NCI-H345 (cell line): Measurements from ENCODE around the gene SLC8A1.
A peak's percentile ranks its signal among the peaks of the same experiment; 100 is the strongest.

ENCODE experiments used
- DNase-seq: peaks from one replicate; lab custom pipeline; 2025; lab: John Stamatoyannopoulos, UW

SLC8A1 gene

DNA sequence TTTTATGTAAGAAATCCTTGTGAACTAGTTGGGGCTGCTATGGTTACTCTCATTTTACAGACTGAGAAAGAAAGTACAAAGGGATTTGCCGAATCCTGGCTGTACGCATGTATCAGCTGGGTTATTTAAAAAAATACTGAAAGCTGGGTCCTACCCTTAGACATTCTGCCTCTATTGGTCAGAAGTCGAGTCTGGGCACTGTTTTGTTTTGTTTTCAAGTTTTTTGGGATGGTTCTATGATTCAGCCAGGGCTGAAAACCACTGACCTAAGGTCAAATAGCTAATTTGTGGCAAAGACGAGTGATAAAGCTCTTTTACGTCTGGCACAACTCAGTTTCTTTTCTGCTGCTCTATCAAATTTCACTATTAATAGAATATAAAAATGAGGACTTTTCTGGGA is 5.9 kb upstream of the SLC8A1 start:
- no peak for DNase-seq

DNA sequence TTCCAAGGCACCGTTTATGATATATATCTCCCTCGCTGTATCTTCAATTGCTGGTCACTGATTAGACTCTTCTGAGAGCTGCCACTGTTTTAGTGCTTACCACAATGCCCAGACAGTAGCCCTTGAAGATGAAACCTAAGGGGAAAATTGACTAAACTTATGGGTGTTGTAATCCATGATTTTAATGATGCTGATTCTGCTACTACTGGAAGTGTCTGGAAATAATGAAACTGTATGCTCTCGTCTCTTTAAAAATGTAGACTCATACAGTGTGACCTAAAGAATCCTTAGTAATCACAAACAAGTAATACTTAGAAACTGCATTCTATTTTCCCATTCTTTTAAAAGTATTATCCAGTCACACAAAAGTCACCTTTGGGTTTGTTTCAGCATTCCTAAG is 5.5 kb upstream of the SLC8A1 start:
- DNase-seq, result no peak

DNA sequence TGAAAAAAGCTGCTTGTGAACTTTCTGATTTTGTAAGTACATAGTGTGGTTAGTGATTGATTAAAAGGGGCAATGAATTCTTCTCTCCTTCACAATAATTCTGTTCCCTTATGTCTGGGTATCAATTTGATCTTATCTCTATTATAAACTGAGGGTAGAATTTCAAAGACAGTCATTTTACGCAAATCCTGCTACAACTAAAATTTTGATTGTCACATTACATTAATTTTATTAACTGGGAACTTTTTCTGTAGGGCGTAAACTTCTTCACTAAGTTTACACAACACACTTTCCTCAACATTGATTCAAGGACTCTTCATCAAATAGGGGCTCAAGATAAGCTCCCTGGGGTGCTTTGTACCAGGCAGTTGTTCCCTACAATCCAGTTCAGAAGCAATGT is 5.0 kb upstream of the SLC8A1 start:
- DNase-seq, result no peak

DNA sequence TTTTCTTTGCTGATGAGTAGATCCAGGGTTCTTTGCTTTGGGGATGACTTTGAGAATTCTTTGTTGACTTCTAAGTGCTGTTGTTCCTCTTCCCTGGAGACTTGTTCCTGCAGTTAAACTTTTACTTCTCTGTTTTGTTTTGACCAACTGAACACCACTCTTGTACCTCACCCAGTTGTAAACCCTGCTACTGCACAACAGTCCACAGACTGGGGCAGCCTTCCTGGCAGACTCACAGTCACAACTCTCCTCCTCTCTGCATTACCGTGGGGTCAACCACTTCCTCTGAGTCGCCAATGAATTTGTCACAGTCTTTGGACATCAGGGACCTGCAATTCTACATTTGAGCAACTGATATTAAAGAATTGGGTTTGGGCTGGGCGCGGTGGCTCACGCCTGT is 3.8 kb upstream of the SLC8A1 start:
- no peak for DNase-seq

DNA sequence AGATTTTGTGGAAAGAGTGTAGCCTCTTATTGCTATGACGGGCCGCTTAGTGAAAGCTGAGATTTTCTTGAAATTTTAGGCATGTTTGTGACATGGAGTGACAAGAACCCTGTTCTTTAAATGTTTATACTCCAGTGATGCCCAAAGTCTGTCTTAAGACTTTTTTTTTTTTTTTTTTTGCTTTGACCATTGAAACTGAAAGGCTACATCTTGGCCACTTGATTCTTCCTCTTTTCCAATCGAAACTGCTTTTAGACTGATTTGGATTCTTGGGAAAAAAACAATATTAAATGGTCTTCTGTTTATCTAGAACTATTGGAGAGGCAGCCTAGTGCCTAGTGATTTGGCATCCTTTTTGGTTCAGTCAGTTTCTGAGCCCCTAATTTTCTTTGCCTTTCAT is 2.4 kb upstream of the SLC8A1 start:
- no peak for DNase-seq

DNA sequence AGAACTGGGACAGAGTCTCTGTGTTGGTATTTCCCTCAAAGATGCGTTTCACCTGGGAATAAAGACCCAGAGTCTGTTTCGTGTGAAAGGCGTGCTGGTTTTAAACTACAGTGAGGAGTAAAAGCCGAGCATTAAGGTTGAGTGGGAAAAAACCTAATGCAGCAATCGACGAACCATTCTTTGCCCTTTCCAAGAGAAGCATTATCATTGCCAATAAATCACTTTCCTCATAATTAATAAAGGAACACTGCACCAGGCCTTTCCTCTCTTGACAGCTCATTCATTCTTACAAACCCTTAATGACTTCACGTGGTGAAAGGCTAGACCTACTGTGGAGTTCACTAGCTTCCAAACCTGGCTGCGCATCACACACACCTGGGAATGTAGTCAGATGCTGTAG is 896 bp upstream of the SLC8A1 start:
- no peak for DNase-seq

DNA sequence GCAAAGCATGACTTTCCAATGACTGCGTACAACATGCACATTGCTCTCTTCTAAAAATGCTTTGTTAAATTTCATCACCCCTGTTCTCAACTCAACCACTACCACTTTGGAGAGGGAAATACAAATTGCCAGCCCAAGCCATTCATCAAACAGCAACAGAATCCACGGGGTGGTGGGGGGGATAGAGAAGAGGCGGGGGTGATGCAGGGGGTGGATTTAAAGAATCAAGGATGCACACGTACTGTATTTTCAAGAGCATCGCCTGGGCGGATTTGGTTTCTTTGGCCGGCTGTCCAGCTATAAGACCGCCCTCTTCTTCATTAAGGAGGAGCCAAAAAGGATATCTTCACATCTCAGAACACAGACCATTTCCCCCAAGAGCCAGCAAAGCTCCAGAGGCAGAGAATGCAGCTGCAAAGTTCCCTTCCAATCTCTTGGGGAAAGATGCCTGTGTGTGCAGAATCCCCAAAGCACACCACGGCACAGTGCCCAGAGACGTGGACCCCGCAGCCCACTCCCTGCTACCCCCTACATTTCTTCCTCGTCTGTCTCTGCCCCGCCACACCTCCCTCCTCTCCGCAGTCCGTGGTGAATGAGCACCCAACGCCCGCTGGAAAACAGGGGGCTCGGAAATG is 977 bp downstream of the SLC8A1 start:
- peak; percentile 61 for DNase-seq

DNA sequence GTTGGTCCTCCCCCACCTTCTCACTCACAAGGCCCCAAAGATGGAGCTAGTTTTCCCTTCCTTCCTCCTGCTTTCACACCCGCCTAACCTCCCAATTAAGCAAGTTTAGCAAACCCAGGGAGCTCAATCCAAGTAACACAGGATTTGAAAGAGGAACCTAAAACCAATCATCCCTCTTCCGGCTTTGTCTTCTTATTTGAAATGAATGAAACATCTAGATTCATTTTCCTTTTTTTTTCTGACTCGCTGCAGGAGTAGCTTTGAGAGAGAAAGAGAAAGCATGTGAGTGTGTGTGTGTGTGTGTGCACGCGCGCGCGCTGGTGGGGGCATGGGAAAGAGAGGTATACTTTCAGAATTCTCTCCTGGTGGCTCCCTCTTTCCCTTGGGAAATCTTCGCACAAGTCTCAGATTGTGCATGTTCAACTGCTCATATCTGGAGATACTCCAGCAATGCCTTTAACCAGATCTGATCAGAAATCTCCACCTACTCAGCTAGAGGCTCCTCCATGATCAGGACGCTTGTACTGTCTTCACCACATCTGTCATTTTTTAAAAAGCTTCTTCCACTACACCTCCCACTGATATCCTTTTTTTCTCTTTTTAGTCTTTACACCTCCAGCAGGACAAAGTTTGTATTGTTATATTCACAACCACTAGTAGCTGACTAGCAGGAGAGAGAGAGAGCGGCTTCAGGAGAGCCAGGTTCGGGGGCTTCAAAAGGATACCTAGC is 1.7 kb downstream of the SLC8A1 start:
- peak; percentile 51 for DNase-seq

DNA sequence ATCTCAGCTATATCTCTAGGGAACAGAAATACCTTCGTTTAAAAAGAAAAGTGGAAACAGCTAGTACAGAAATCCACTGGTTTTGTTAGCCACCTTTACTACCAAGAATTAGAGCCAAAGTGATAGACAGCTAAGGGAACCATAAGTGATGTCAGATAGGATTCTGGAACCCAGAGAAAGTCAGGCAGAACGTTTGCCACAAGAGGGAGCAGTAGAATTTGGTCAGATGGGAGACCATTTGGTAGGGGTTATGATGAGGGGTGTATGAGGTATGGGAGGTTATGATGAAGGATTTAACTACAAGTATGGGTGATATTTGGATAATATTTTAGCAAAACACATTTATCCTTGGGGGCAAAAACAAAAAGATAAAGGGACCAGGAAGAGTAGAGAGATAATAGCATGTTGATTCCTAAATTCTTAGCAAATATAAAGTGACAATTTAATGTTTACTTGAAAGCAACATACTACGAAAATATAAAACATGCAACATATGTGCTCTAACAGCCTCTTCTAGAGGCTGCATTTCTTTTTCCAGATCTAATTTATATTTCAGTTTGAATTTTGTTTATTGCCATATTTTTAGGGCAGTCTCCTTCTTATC is 3.3 kb downstream of the SLC8A1 start:
- peak; percentile 64 for DNase-seq

DNA sequence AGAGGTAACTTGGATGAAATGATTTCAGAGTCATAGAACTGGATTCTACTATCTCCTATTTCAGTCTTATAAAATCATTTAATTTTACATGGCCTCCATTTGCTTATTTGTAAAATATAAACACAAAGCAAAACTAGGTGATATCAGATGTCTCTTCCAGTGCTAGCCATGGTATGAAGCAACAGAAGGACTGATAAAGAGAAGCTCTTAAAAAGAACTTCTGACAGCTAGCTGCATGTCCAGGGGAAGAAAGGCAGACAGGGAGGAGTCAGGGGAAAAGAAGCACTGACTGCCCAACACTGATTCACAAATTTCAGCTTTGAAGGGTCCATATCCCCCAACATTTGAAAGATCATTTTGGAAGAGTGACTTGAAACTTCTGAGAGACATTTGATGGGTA is 6.4 kb downstream of the SLC8A1 start:
- DNase-seq, result no peak

DNA sequence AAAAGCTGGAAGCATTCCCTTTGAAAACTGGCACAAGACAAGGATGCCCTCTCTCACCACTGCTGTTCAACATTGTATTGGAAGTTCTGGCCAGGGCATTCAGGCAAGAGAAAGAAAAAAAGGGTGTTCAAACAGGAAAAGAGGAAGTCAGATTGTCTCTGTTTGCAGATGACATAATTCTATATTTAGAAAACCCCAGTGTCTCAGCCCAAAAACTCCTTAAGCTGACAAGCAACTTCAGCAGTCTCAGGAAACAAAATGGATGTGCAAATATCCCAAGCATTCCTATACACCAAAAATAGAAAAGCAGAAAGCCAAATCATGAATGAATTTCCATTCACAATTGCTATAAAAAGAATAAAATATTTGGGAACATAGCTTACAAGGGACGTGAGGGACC is 11.1 kb downstream of the SLC8A1 start:
- DNase-seq, result no peak

DNA sequence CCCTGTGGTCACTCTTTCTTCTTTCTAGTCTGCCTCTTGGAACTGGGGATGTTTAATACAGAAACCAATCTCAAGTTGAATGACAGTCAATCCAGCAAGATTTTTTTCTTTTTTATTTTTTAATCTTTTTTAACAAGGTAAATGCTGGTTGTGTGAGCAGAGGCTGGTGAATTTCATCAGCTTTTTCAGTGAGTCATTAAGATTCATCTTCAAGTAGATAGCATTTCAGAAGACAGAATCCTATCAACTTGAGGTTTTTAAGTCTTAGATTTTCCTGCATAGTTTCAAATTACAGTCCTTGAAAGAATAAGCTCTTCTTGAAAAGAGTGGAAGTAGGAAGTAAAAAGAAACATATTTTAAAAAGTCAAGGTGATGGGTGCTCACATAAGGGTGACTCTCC is 12.4 kb downstream of the SLC8A1 start:
- DNase-seq, result no peak

DNA sequence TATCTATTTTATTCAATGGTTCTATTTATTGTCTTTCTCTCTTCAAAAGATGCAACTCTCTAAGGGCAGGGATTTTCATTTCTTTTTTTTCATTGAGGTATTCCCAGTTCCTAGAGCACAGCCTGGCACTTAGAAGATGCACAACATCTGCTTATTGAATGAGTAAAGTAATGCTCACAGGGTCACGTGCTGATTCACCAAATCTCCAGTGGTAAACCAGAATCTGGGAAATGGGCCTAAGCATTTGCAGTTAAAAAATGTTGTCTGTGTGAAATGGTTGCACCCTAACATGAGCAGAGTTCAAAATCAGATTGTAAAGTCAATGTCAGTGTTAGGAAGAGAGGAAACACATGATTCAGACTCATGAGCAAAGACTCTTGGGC is 15.8 kb downstream of the SLC8A1 start:
- no peak for DNase-seq

DNA sequence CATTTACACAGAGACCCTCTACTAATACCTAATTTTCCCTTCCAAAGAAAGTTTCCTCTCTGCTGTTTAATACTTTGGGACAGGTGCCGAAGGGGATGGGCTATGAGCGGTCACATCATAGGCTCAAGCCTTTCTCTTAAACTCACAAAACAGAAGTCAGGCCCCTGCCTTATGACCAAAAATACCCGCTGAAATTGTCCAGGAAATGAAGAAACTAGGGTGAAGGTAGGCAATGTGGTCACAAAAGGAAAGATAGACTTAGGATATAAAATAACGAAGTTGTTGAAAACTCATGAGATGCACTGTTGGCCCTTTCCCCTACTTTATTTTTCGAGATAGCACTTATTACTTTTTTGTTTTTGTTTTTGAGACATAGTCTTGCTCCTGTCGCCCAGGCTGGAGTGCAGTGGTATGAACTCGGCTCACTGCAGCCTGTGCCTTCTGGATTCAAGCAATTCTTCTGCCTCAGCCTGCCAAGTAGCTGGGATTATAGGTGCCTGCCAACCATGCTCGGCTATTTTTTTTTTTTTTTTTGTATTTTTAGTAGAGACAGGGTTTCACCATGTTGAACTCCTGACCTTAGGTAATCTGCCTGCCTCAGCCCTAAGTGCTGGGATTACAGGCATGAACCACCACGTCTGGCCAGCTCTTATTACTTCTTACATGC is 16.3 kb downstream of the SLC8A1 start:
- no peak for DNase-seq

DNA sequence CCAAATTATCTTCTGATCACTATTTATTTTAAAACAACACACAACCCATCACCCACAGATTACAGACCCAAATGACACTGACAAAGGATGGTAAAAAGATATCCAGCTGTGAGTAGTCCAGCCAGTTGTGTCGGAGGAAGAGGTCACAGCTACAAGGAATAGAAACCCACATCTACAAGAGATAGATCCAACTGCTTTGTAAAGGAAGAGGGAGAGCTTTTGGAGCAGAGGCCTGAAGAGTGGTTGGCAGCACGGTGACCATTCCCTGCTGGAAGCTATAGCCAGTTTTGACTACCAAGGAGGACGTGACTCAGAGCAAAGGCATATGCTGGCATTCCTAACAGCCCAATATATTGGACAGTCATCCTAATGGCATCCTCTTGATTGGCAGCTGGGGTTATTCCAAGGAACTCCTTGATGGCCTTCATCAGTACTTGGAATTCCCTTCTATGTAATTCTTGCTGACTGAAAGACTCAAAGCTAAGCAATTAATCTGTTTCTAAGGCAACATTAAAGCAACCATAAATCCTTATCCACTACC is 17.1 kb downstream of the SLC8A1 start:
- DNase-seq, result no peak

DNA sequence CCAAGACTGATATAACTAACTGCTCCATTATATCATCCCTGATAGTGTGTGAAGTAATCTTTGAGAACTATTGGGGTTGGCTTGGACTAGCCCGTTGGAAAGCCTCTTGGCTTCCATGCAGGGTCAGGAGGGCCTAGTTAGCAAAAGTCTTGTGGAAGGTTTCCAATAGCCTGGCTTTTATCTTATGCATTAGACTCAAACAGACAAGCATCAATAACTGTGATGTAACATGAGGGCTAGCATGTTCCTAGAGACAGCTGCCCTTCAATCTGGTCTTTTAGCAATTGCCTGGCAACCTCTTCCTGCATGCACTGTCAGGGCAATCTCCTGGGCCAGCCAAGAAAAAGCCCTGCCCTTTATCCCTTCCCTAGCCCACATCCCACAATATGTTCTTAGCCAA is 18.2 kb downstream of the SLC8A1 start:
- no peak for DNase-seq

DNA sequence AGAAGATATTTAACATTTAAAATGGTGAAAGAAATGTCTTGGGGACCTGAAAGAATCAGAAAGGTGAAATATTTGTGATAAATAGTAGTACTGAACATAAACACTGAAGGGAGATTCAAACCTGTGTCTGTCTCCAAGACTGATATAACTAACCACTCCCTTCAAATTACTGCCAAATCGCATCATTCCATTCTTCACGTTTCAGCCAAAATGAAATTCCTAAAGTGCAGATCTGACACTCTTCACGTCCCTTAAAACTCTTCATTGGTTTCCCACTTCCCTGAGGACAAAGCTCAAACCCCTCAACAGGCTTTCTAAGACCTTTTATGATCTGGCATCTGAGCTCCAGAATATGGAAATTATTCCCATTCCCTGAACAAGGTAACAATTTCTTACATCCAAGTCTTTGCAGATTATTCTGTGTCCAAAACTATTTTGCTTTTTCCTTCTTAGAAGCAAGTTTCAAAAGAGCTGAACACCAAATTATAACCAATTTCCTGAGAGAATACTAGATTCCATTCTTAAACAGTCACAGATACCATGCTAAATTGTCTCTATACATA is 18.9 kb downstream of the SLC8A1 start:
- no peak for DNase-seq

DNA sequence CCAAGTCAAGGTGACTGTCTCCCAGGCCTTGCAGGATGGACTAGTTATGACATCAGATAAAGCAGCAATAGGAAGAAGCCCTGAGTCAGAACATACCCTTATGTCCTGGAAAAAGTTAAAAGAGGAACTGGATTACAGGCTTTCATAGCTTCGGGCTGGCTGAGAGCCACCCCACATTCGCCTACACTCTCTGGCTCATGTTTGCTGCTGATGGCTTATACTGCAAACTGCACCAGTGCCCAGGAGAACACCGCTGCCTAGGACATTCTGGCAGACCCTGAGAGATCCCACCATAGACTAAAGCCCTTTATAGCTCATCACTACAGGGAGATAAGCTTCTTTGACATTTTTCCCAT is 20.3 kb downstream of the SLC8A1 start:
- DNase-seq, result no peak

DNA sequence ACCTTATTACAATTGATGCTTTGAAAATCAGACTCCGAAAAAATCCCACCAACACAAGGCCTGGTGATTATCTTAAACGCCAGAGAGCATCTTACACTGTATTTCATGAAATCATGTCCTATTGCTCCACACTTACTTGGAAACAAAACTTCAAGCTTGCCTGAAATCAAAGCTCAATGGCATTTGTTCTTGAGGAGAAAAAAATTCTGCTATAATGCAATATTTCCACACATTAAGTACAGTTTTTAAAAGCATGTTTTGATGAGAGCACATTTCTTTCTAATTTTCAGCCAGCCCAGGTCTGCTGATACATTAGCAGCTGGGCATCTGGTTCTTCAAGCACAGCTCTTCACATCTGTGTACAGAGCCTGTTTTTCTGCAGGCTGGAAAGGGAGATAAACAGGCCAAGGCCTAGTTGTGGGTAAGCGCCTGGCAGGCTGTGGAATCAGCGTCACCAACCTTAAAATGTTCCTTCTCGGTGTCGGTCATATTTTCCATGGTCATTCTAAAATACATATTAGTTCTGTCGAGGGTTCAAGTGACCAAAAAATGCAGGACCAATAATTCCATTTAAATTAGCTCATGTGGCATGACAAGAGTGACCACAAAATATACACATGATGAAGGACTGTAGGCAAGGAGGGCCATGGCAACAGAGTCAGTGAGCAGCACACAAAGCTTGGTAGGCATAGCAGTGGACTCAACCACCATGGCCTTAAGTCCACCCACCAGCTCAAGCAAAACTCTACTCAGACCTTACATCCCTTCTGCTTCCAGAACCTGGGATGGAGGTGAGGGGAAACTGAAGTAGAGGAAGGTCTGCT is 20.9 kb downstream of the SLC8A1 start:
- no peak for DNase-seq

DNA sequence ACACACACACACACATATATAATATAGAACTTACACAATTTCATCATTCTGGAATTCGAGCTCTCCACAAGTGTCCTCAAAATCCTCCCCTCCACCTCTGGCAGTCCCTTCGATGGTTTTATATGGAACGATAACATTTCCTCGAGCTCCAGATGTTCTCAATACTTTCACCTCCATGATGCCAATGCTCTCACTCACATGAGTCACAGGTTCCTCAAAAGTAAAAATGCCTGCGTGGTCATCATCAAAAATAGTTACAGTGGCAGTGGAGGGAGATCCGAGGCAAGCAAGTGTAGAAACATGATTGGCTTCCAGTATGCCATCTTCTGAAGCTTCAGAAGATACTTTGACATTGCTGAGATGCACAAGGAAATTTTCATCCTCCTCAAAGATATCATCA is 23.5 kb downstream of the SLC8A1 start:
- DNase-seq, result no peak

DNA sequence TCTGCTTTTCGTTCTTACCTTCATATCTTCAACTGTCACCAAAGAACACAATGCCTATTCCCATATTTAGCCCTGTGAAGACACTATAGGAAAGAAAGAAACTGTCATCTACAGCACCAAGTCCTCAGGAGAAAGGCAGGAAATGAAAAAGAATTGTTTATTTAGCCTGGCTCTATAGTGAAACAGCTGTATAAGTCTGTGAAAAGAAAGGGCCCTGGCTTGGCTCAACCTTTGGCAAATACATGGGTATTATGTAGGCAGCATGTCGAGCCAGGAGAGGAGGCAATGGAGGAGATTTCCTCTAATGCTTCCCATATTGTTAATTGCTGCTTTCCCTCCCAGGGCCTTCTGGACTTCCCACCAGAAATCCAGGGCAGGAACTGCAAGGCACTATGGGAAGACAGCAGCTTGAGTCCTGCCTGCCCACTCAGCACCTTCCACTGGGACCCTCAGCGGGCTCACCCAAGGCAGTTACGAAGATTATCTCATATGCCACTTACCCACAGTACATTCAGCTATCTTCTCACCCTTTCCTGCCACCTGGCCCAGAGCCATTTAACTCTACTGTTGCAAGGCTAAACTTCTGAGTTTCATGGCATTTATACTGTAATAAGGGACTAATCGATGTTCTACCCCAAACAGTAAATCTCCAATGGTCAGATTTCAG is 30.1 kb downstream of the SLC8A1 start:
- no peak for DNase-seq
